SK-N-SH (cell line): Measurements from ENCODE around the gene ATP11A. TPM values are rescaled to one million over a fixed set of nuclear protein-coding genes. Genes with fewer than 3 reads are reported as not detected.

Experiments used
- CTCF ChIA-PET: fragments of 300-600, 350-600 bp; formaldehyde crosslinking; extraction: SDS; loops from one replicate; lab custom pipeline; 2021; lab: Yijun Ruan, JAX
- POLR2A ChIA-PET: fragments of 350-600 bp; sonication (Branson Sonifier 250); formaldehyde crosslinking; extraction: SDS; loops from one replicate; lab custom pipeline; 2020; ENCODE audit warnings: antibody characterized with exemption, inconsistent platforms; lab: Yijun Ruan, JAX
- DNase-seq: peaks from one replicate; pipeline ENCODE4 v3.0.0; 2012
- H2AFZ ChIP-seq: fragments of 200-600 bp; sonication (generic); 2 replicates; pipeline ENCODE4 v1.8.1; 2016; ENCODE audit warnings: antibody characterized with exemption, mild to moderate bottlenecking, low read depth
- H3F3A ChIP-seq: fragments of 200-600 bp; sonication (generic); replicated peaks from 2 replicates; pipeline ENCODE3; 2016; ENCODE audit warnings: antibody characterized with exemption, mild to moderate bottlenecking; ENCODE audit not compliant: insufficient read depth
- H3K27ac ChIP-seq, 2 experiments: fragments of 200-500 bp in 1 of 2; fragments of 200-600 bp in 1 of 2; sonication (Bioruptor generic) in 1 of 2; sonication (generic), shearing (Covaris generic) in 1 of 2; 2 replicates each; pipeline versions ENCODE4 v1.5.1 to v1.6.1; 2014 to 2016; ENCODE audit warnings: low read depth in 2 of 2, inconsistent platforms in 1 of 2, low read length in 1 of 2, mild to moderate bottlenecking in 1 of 2, mixed read lengths in 1 of 2
- H3K27me3 ChIP-seq: fragments of 200-600 bp; sonication (generic), shearing (Covaris generic); 2 replicates; pipeline ENCODE4 v1.6.1; 2016; ENCODE audit warnings: mixed run types; ENCODE audit not compliant: insufficient read depth
- H3K36me3 ChIP-seq, 2 experiments: fragments of 200-500 bp in 1 of 2; fragments of 200-600 bp in 1 of 2; sonication (Bioruptor generic) in 1 of 2; sonication (generic) in 1 of 2; replicated peaks in 1 of 2; 2 replicates each; pipeline versions ENCODE3 to v1.5.1; 2014 to 2016; ENCODE audit warnings: low read length in 1 of 2, mild to moderate bottlenecking in 1 of 2; ENCODE audit not compliant: insufficient read depth in 2 of 2, control insufficient read depth in 1 of 2
- H3K4me1 ChIP-seq, 2 experiments: fragments of 200-500 bp in 1 of 2; fragments of 200-600 bp in 1 of 2; sonication (Bioruptor generic) in 1 of 2; sonication (generic), shearing (Covaris generic) in 1 of 2; 2 replicates each; pipeline versions ENCODE4 v1.5.1 to v1.6.1; 2014 to 2016; ENCODE audit warnings: low read depth in 1 of 2, low read length in 1 of 2, mixed run types in 1 of 2; ENCODE audit not compliant: insufficient read depth in 2 of 2, control insufficient read depth in 1 of 2
- H3K4me2 ChIP-seq: fragments of 200-600 bp; sonication (generic), shearing (Covaris generic); 2 replicates; pipeline ENCODE4 v1.6.1; 2017; ENCODE audit warnings: mixed run types
- H3K4me3 ChIP-seq, 2 experiments: fragments of 200-500 bp in 1 of 2; fragments of 200-600 bp in 1 of 2; sonication (Bioruptor generic) in 1 of 2; sonication (generic), shearing (Covaris generic) in 1 of 2; 2 replicates each; pipeline versions ENCODE4 v1.5.1 to v1.8.1; 2014 to 2016; ENCODE audit warnings: low read depth in 2 of 2, inconsistent platforms in 1 of 2, low read length in 1 of 2, mild to moderate bottlenecking in 1 of 2, mixed read lengths in 1 of 2, moderate library complexity in 1 of 2
- H3K79me2 ChIP-seq: fragments of 200-600 bp; sonication (generic); 2 replicates; pipeline ENCODE4 v1.8.1; 2017; ENCODE audit warnings: mild to moderate bottlenecking; ENCODE audit not compliant: insufficient read depth
- H3K9ac ChIP-seq: fragments of 200-600 bp; sonication (generic); 2 replicates; pipeline ENCODE4 v1.6.1; 2017; ENCODE audit warnings: mixed run types
- H3K9me2 ChIP-seq: fragments of 200-600 bp; sonication (generic); 2 replicates; pipeline ENCODE4 v1.6.1; 2017; ENCODE audit warnings: mixed run types
- H3K9me3 ChIP-seq: fragments of 200-600 bp; sonication (generic); 2 replicates; pipeline ENCODE4 v1.6.1; 2017; ENCODE audit warnings: mixed run types, mild to moderate bottlenecking, moderate library complexity
- H4K20me1 ChIP-seq: fragments of 200-600 bp; sonication (generic); 2 replicates; pipeline ENCODE4 v1.6.1; 2017; ENCODE audit warnings: mild to moderate bottlenecking, mixed run types; ENCODE audit not compliant: insufficient read depth
- CHD2 ChIP-seq: fragments of 150-350 bp; IDR thresholded peaks from 2 replicates; pipeline ENCODE4 v1.6.1; 2018; ENCODE audit warnings: low read length; ENCODE audit not compliant: partially characterized antibody
- ELF1 ChIP-seq: IDR thresholded peaks from 2 replicates; pipeline ENCODE4 v1.4.0; 2012
- EP300 ChIP-seq, 2 experiments: IDR thresholded peaks; 2 replicates each; pipeline versions ENCODE4 v1.4.0 to v1.6.1; 2012; ENCODE audit warnings: borderline replicate concordance in 1 of 2, low read depth in 1 of 2, low read length in 1 of 2
- EZH2phosphoT487 ChIP-seq: fragments of 200-600 bp; sonication (generic); IDR thresholded peaks from 2 replicates; pipeline ENCODE4 v1.6.1; 2017; ENCODE audit warnings: low read depth, mixed run types, mild to moderate bottlenecking, antibody characterized with exemption, moderate library complexity, borderline replicate concordance
- FOXJ3 ChIP-seq: sonication (generic); formaldehyde crosslinking; IDR thresholded peaks from 2 replicates; pipeline ENCODE4 v1.5.1; 2020; ENCODE audit warnings: mild to moderate bottlenecking, missing genetic modification reagents
- FOXM1 ChIP-seq: IDR thresholded peaks from 2 replicates; pipeline ENCODE4 v1.4.0; 2012; ENCODE audit warnings: low read depth, mild to moderate bottlenecking
- GATA2 ChIP-seq: sonication (generic); formaldehyde crosslinking; IDR thresholded peaks from 2 replicates; pipeline ENCODE4 v1.5.0; 2020; ENCODE audit warnings: mild to moderate bottlenecking, missing genetic modification reagents
- JUND ChIP-seq: IDR thresholded peaks from 2 replicates; pipeline ENCODE4 v1.4.0; 2012
- MXI1 ChIP-seq: IDR thresholded peaks from 2 replicates; pipeline ENCODE4 v1.6.1; 2012; ENCODE audit warnings: mild to moderate bottlenecking, low read depth, low read length, improper control_type of control experiment
- NFIC ChIP-seq: IDR thresholded peaks from 2 replicates; pipeline ENCODE4 v1.4.0; 2012; ENCODE audit warnings: borderline replicate concordance
- RFX5 ChIP-seq: IDR thresholded peaks from 2 replicates; pipeline ENCODE4 v1.6.1; 2012; ENCODE audit warnings: mild to moderate bottlenecking, improper control_type of control experiment, low read length
- SIN3A ChIP-seq: IDR thresholded peaks from 2 replicates; pipeline ENCODE4 v1.6.1; 2012; ENCODE audit warnings: low read depth, mild to moderate bottlenecking, low read length, moderate library complexity, borderline replicate concordance
- TAF1 ChIP-seq: IDR thresholded peaks from 2 replicates; pipeline ENCODE4 v1.6.1; 2012; ENCODE audit warnings: low read depth, mild to moderate bottlenecking, low read length, moderate library complexity, borderline replicate concordance
- TEAD4 ChIP-seq: IDR thresholded peaks from 2 replicates; pipeline ENCODE4 v1.4.0; 2012; ENCODE audit warnings: mild to moderate bottlenecking, borderline replicate concordance; ENCODE audit not compliant: insufficient read depth
- YY1 ChIP-seq: IDR thresholded peaks from 2 replicates; pipeline ENCODE4 v1.4.0; 2012; ENCODE audit warnings: low read depth, mild to moderate bottlenecking
- WGBS: methylation state at CpG from one replicate; pipeline ENCODE4 v1.1.6; 2017; ENCODE audit warnings: low lambda C conversion rate; 5-methylcytosine and 5-hydroxymethylcytosine counted together
- polyA plus RNA-seq, 3 experiments: library from polyadenylated mRNA; depleted of rRNA; stranded (reverse); fragments of >200 nt; gene quantifications; 2 replicates each; pipeline ENCODE4 v1.2.3, GENCODE V29; 2012
- TF ChIP-seq, protein P1 (sequence below): IDR thresholded peaks from 2 replicates; pipeline ENCODE4 v1.4.0; 2012; ENCODE audit warnings: low read depth, borderline replicate concordance
- TF ChIP-seq, protein P2 (sequence below): fragments of 200-600 bp; sonication (generic); IDR thresholded peaks from 2 replicates; pipeline ENCODE4 v1.6.1; 2017; ENCODE audit warnings: antibody characterized with exemption, mild to moderate bottlenecking, moderate library complexity
- TF ChIP-seq, protein P3 (sequence below): IDR thresholded peaks from 2 replicates; pipeline ENCODE4 v1.4.0; 2012; ENCODE audit warnings: low read depth, borderline replicate concordance
- TF ChIP-seq, protein P4 (sequence below): fragments of 150-350 bp; IDR thresholded peaks from 2 replicates; pipeline ENCODE4 v1.6.1; 2016; ENCODE audit warnings: mild to moderate bottlenecking, low read depth, low read length

The ATP11A gene
- polyA plus RNA-seq, 1 of the 3 experiments (the other 2 are of a cell fraction), result 4.1 TPM

DNA sequence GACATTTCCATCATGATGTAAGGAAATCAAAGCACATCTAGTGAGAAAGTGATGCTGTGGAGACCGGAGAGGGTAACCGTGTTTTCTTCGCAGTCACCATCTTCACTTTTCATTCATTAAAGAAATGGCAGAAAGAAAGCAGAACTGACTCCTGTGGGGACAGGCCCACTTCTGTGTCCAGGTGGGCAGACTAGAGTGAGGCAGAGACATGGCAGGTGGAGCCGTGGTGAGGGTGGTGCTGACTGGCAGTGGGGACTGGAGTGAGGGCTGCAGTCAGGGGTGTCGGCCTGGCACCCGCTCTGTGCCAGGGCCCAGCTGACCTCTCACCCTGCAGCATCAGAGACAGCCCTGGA is 207.7 kb downstream of the ATP11A start:
- WGBS, result 97% methylated on average over 3 of the region's 6 CpGs
- H3K4me3 ChIP-seq, result no peak overlapping the region
- no peak overlapping the region for H3K9ac ChIP-seq
- H3F3A ChIP-seq, result no peaks in the 10 kb centered on the region
- no peak overlapping the region for H2AFZ ChIP-seq
- H3K4me2 ChIP-seq, result no peak overlapping the region
- H3K79me2 ChIP-seq, result no peaks in the 10 kb centered on the region
- POLR2A ChIA-PET, result no interaction called here
- H3K27ac ChIP-seq, result no peak overlapping the region
- no peaks in the 10 kb centered on the region for H3K9me2 ChIP-seq
- H3K36me3 ChIP-seq, result no peaks in the 10 kb centered on the region
- TF ChIP-seq JUND (no peak), MXI1 (no peak), FOXM1 (no peak), EZH2phosphoT487 (no peak), CHD2 (no peak), GATA2 (CRISPR knock-in tag) (no peak), FOXJ3 (CRISPR knock-in tag) (no peak), ELF1 (no peak), YY1 (no peak), NFIC (no peak), TAF1 (no peak), EP300 (IDR thresholded peaks at IDR 0.05; ENCODE audit: borderline replicate concordance in 1 of 2, low read depth in 1 of 2, low read length in 1 of 2) (no peak)
- TF ChIP-seq, protein P1, sequence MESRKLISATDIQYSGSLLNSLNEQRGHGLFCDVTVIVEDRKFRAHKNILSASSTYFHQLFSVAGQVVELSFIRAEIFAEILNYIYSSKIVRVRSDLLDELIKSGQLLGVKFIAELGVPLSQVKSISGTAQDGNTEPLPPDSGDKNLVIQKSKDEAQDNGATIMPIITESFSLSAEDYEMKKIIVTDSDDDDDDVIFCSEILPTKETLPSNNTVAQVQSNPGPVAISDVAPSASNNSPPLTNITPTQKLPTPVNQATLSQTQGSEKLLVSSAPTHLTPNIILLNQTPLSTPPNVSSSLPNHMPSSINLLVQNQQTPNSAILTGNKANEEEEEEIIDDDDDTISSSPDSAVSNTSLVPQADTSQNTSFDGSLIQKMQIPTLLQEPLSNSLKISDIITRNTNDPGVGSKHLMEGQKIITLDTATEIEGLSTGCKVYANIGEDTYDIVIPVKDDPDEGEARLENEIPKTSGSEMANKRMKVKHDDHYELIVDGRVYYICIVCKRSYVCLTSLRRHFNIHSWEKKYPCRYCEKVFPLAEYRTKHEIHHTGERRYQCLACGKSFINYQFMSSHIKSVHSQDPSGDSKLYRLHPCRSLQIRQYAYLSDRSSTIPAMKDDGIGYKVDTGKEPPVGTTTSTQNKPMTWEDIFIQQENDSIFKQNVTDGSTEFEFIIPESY, result no peak
- TF ChIP-seq, protein P2, sequence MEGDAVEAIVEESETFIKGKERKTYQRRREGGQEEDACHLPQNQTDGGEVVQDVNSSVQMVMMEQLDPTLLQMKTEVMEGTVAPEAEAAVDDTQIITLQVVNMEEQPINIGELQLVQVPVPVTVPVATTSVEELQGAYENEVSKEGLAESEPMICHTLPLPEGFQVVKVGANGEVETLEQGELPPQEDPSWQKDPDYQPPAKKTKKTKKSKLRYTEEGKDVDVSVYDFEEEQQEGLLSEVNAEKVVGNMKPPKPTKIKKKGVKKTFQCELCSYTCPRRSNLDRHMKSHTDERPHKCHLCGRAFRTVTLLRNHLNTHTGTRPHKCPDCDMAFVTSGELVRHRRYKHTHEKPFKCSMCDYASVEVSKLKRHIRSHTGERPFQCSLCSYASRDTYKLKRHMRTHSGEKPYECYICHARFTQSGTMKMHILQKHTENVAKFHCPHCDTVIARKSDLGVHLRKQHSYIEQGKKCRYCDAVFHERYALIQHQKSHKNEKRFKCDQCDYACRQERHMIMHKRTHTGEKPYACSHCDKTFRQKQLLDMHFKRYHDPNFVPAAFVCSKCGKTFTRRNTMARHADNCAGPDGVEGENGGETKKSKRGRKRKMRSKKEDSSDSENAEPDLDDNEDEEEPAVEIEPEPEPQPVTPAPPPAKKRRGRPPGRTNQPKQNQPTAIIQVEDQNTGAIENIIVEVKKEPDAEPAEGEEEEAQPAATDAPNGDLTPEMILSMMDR, result no peak
- H3K9me3 ChIP-seq, result no peaks in the 10 kb centered on the region
- DNase-seq, result no peak
- peaks cover 6% of the 10 kb centered on the region for H3K27me3 ChIP-seq
- H3K4me1 ChIP-seq, result peaks cover 0 to 22% of the 10 kb centered on the region in 2 experiments; a peak in 1 of 4 replicates
- CTCF ChIA-PET, result interaction anchor here (1.2 kb wide), 1 partner anchor 1423 kb away, joined by 4 read pairs; no protein-coding TSS in a partner anchor
- no peaks in the 10 kb centered on the region for H4K20me1 ChIP-seq

DNA sequence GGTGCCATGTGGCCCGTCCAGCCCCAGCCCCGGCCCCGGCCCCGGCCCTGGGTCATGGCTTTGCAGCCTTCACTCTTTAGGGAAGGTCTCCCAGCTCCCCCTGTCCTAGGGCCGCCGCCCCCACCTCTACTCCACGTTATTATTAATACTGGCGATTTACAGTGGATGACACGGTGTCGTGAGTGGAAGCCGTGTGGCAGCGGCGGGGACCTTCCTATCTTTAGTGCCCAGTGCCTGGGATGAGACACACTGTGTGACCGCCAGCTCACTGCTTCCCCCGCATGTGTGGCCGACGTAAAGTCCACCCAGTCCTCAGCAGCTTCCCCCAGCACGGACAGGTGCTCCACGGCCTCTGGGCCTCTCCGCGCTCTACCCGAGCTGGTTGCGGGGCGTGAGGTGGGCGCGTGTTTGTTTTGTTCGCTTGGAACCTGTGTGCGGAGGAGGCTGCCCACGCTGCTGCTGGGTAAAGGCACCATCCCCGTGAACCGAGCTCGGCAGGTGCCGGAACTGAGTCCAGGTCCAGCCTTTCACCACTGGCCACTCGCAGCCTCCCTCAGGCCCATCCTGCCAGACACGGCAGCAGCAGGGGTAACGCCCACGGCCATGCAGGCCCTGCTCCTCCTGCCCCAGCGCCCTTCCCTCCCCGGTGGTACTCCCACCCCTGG is 208.2 kb downstream of the ATP11A start:
- Histone ChIP-seq H3K27me3 (peaks cover under 1% of the 10 kb centered on the region; the same call in 1 of the 2 replicates), H3K4me1 (peaks cover 0 to 27% of the 10 kb centered on the region in 2 experiments; a peak in 1 of 4 replicates), H3K4me2 (no peak overlapping the region), H2AFZ (no peak overlapping the region), H3K9me2 (no peaks in the 10 kb centered on the region), H3K27ac (no peak overlapping the region), H4K20me1 (no peaks in the 10 kb centered on the region), H3K9ac (no peak overlapping the region), H3K36me3 (no peaks in the 10 kb centered on the region), H3F3A (no peaks in the 10 kb centered on the region), H3K79me2 (no peaks in the 10 kb centered on the region), H3K9me3 (no peaks in the 10 kb centered on the region), H3K4me3 (no peak overlapping the region)
- DNase-seq, result no peak
- POLR2A ChIA-PET, result no interaction called here
- CTCF ChIA-PET, result interaction anchor here (0.7 to 1.2 kb wide), 2 partner anchors 291 to 1424 kb away, joined by 3 to 4 read pairs; no protein-coding TSS in a partner anchor
- WGBS, result 82% methylated on average over 32 of the region's 39 CpGs
- TF ChIP-seq, protein P3, sequence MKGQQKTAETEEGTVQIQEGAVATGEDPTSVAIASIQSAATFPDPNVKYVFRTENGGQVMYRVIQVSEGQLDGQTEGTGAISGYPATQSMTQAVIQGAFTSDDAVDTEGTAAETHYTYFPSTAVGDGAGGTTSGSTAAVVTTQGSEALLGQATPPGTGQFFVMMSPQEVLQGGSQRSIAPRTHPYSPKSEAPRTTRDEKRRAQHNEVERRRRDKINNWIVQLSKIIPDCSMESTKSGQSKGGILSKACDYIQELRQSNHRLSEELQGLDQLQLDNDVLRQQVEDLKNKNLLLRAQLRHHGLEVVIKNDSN, result no peak
- TF ChIP-seq GATA2 (CRISPR knock-in tag), result no peak
- no peak for TF ChIP-seq CHD2
- no peak for TF ChIP-seq FOXJ3 (CRISPR knock-in tag)
- TF ChIP-seq, protein P4, sequence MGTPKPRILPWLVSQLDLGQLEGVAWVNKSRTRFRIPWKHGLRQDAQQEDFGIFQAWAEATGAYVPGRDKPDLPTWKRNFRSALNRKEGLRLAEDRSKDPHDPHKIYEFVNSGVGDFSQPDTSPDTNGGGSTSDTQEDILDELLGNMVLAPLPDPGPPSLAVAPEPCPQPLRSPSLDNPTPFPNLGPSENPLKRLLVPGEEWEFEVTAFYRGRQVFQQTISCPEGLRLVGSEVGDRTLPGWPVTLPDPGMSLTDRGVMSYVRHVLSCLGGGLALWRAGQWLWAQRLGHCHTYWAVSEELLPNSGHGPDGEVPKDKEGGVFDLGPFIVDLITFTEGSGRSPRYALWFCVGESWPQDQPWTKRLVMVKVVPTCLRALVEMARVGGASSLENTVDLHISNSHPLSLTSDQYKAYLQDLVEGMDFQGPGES, result no peak
- no peak for TF ChIP-seq TEAD4
- no peak for TF ChIP-seq SIN3A
- TF ChIP-seq RFX5, result no peak
